Measurements from ENCODE around the gene RAVER2.
"Not testable (repeated sequence)": the region's sequence is repeated elsewhere in the genome, so short reads cannot be mapped to it uniquely, and the experiment has no call there.

Gene RAVER2

DNA sequence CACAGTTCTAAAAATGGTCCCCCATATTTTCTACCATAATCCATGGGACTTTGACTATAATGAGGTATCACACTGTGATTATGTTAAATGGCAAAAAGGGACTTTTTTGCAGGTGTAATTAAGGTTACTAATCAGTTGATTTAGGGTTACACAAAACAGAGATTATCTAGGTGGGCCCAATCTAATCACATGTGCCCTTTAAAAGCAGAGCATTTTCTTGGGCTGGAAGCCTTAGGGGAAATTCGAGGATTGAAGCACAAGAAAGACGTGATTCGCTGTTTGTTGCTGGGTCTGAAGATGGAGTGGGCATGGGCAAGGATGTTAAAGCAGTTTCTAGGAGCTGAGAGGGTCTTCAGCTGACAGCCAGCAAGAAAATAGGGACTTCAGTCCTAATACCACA, 13.4 kb downstream of the RAVER2 start:
- Histone ChIP-seq H3K27ac (no peak overlapping the region), H3K4me3 (no peak overlapping the region)
- TF ChIP-seq CTCF (IDR thresholded peaks at IDR 0.05): no peak
- no peak for DNase-seq (ENCODE audit: low spot score)

DNA sequence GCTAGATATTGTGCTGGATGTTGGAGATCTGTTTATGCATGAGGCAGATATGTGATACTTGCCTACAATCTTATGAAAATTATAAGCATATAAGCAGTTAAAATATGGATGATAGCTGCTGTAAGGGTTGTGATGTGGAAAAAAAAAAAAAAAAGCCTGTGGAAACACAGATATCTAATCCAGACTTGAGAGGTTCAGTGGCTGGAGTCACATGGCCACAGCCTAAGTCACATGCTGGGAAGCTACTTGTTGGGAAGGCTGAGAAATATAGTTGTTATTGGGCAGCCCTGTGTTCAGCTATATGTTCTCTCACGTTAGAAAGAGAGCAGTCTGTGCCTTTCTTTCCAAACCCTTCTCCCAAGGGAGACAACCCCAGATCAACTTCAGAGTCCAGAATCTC, 15.1 kb downstream of the RAVER2 start:
- Histone ChIP-seq H3K4me3 (no peak overlapping the region), H3K27ac (no peak overlapping the region)
- no peak for DNase-seq (ENCODE audit: low spot score)
- no peak for TF ChIP-seq CTCF (IDR thresholded peaks at IDR 0.05)

- no peak for TF ChIP-seq CTCF (IDR thresholded peaks at IDR 0.05)
- no peak for DNase-seq (ENCODE audit: low spot score)
- no peak overlapping the region for H3K4me3 ChIP-seq
- H3K27ac ChIP-seq: no peak overlapping the region
These were observed 20.1 kb downstream of the RAVER2 start for GRCh38 chr1:64765012-64765411.

GRCh38 chr1:64765826-64766225, 21.0 kb downstream of the RAVER2 start:
- no peak overlapping the region for H3K27ac ChIP-seq
- TF ChIP-seq CTCF (IDR thresholded peaks at IDR 0.05): no peak
- no peak overlapping the region for H3K4me3 ChIP-seq
- no peak for DNase-seq (ENCODE audit: low spot score)

GRCh38 chr1:64766429-64766828, 21.6 kb downstream of the RAVER2 start:
- Histone ChIP-seq H3K27ac (no peak overlapping the region), H3K4me3 (no peak overlapping the region)
- DNase-seq (ENCODE audit: low spot score): no peak
- no peak for TF ChIP-seq CTCF (IDR thresholded peaks at IDR 0.05)

- no peak for TF ChIP-seq CTCF (IDR thresholded peaks at IDR 0.05)
These were observed 24.6 kb downstream of the RAVER2 start for GRCh38 chr1:64769482-64769881.

DNA sequence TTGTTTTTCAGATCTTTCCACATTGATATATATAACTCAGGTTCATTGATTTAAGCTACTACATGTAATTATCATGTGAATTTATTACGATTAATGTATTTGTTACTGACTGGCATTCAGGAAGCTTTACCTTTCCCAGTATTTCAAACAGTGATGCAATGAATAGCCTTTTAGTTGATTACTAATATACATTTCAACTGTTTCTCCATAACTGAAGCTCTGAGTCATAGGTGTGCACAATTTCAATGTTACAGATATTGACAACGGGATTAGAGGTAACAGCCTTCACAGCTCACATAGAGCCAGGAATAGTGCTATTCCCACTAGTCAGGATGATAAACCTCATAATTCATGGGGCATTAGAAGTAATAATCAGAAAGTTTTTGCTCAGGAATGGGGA, 25.1 kb downstream of the RAVER2 start:
- H3K4me3 ChIP-seq: no peak overlapping the region
- no peak for TF ChIP-seq CTCF (IDR thresholded peaks at IDR 0.05)
- no peak for DNase-seq (ENCODE audit: low spot score)
- no peak overlapping the region for H3K27ac ChIP-seq

More at GRCh38 chr1:64769482-64769881, 24.6 kb downstream of the RAVER2 start:
- no peak for DNase-seq (ENCODE audit: low spot score)
- no peak overlapping the region for H3K27ac ChIP-seq
- no peak overlapping the region for H3K4me3 ChIP-seq

DNA sequence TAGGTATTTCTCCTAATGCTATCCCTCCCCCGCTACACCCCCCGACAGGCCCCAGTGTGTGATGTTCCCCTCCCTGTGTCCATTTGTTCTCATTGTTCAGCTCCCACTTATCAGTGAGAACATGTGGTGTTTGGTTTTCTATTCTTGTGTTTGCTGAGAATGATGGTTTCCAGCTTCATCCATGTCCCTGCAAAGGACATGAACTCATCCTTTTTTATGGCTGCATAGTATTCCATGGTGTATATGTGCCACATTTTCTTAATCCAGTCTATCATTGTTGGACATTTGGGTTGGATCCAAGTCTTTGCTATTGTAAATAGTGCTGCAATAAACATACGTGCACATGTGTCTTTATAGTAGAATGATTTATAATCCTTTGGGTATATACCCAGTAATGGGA, 28.4 kb downstream of the RAVER2 start:
- not testable (repeated sequence) for H3K27ac ChIP-seq; DNase-seq (ENCODE audit: low spot score); H3K4me3 ChIP-seq

Measured in coronary artery (tissue), 2 donors.